ENCODE results near the gene ZNF480. TPM values are rescaled to one million over a fixed set of nuclear protein-coding genes. Genes with fewer than 3 reads are reported as not detected.
"Not testable (repeated sequence)": the region's sequence is repeated elsewhere in the genome, so short reads cannot be mapped to it uniquely, and the experiment has no call there.

Gene ZNF480
- total RNA-seq, 1 donor from 2014 or later, result 8.8 TPM

- no peak for TF ChIP-seq CTCF (IDR thresholded peaks at IDR 0.05)
- no peak for ATAC-seq
- Histone ChIP-seq H3K27ac (no peak overlapping the region), H3K27me3 (no peaks in the 10 kb centered on the region), H3K9me3 (no peaks in the 10 kb centered on the region), H3K4me1 (no peaks in the 10 kb centered on the region), H3K4me3 (no peak overlapping the region), H3K36me3 (peaks cover 69% of the 10 kb centered on the region)
- intact Hi-C loops (cut with DNase I), result no loop called here
- DNase-seq, result no peak
These were observed 10.7 kb upstream of the ZNF480 start for GRCh38 chr19:52286256-52286655.

DNA sequence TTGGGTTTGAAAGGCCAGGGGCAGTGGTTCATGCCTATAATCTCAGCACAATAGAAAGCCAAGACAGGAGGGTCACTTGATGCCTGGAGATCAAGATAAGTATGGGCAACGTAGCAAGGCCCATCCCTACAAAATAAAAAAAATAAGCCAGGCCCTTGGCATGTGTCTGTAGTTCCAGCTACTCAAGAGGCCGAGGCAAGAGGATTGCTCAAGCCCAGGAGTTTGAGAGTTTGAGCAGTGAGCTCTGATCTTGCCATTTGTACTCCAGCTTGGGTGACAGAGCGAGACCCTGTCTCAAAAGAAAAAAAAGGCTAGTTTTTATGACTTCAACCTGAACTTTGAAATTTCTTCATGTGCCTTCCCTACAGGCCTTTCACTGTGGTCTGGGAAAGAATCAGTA, 5.2 kb upstream of the ZNF480 start:
- H3K4me3 ChIP-seq, result no peak overlapping the region
- H3K36me3 ChIP-seq, result peaks cover 33% of the 10 kb centered on the region
- intact Hi-C loops (cut with DNase I), result no loop called here
- H3K27ac ChIP-seq, result no peak overlapping the region
- DNase-seq, result no peak
- no peaks in the 10 kb centered on the region for H3K27me3 ChIP-seq
- no peak for TF ChIP-seq CTCF (IDR thresholded peaks at IDR 0.05)
- H3K9me3 ChIP-seq, result no peaks in the 10 kb centered on the region
- H3K4me1 ChIP-seq, result no peaks in the 10 kb centered on the region
- ATAC-seq, result no peak

- intact Hi-C loops (cut with DNase I); ATAC-seq; H3K27ac ChIP-seq; H3K4me1 ChIP-seq; H3K9me3 ChIP-seq; DNase-seq; H3K4me3 ChIP-seq; H3K27me3 ChIP-seq: not testable (repeated sequence)
- H3K36me3 ChIP-seq, result peaks cover 32% of the 10 kb centered on the region
These were observed 4.0 kb upstream of the ZNF480 start for GRCh38 chr19:52292946-52293345.

DNA sequence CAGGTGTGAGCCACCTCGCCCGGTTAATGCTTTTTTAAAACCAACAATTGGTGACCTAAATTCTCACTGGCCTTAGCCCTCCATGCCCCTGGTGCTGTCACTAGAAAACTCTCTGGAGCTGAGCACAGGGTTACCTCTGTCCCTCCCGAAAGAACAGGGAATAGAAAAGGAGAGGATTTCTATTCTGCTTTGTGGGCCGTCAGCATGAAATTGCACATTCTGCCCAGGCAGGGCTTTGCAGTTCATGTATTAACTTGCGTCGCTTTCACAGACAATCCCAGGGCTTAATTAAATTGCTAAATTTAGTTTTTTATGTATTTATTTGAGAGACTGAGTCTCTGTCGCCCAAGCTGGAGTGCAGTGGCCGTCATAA, 583 bp upstream of the ZNF480 start:
- Histone ChIP-seq H3K9me3 (no peaks in the 10 kb centered on the region), H3K4me1 (no peaks in the 10 kb centered on the region), H3K4me3 (peak overlapping the region; percentile 62), H3K36me3 (peaks cover 17% of the 10 kb centered on the region), H3K27ac (peak overlapping the region; percentile 55), H3K27me3 (no peaks in the 10 kb centered on the region)
- DNase-seq, result no peak
- no peak for ATAC-seq
- no peak for TF ChIP-seq CTCF (IDR thresholded peaks at IDR 0.05)
- intact Hi-C loops (cut with DNase I), result no loop called here

DNA sequence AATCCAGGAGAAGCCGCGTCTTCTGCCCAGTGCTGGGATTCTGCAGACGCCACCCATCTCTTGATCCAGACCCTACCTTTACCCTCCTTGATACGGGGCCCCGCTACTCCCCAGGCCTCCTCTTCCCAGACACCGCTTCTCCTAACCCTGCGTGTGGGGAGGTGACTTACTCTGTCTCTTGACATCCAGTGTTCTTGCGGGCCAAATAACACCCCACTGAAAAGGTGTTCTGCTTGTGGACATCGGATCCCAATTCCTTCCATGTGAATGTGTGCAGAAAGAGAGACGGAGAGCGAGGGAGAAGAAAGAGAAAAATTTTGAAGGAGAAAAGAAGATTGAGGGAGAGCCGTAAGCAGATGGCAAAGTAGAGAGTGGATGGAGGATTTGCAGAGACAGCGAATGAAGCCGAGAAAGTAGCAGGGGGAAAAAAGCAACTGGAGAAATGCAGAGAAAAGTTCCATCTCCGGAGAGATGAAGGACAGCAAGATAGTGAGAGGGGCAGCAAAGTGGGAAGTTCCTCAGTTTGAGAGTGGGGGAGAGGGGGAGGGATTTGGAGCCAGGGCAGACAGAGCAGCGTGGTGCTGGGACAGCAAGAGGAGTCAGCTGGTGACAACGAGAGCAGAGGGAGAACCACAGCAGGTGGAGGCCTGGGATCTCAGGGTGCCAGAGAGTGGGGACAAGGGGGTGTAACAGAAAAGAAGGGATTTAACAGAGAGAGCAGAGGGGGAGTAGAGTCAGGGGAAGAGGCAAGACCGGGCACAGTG, 814 bp downstream of the ZNF480 start:
- Histone ChIP-seq H3K27ac (peak overlapping the region; percentile 93), H3K9me3 (no peaks in the 10 kb centered on the region), H3K27me3 (no peaks in the 10 kb centered on the region), H3K4me3 (peak overlapping the region; percentile 62), H3K4me1 (no peaks in the 10 kb centered on the region), H3K36me3 (peaks cover 20% of the 10 kb centered on the region)
- DNase-seq (no peak), ATAC-seq (no peak)
- TF ChIP-seq CTCF (IDR thresholded peaks at IDR 0.05), result no peak
- intact Hi-C loops (cut with DNase I), result no loop called here

- TF ChIP-seq CTCF (IDR thresholded peaks at IDR 0.05), result no peak
- Histone ChIP-seq H3K4me3 (no peak overlapping the region), H3K36me3 (peaks cover 8% of the 10 kb centered on the region), H3K4me1 (no peaks in the 10 kb centered on the region), H3K27me3 (no peaks in the 10 kb centered on the region), H3K9me3 (peaks cover 47% of the 10 kb centered on the region), H3K27ac (no peak overlapping the region)
- ATAC-seq (no peak), DNase-seq (no peak)
- intact Hi-C loops (cut with DNase I), result no loop called here
These were observed 10.3 kb downstream of the ZNF480 start for GRCh38 chr19:52307275-52307674.
